SK-N-SH treated with all-trans-retinoic acid at 6 μM for 48 hours (cell line): ENCODE data around the gene TFDP3.

Experiments
- ATAC-seq: fragments of 200-7000 bp; cut with Tn5 transposase; 3 replicates; pipeline ENCODE4 v1.9.1; 2020; ENCODE audit warnings: mild to moderate bottlenecking, moderate library complexity
- ARNTL ChIP-seq: fragments of 450-650 bp; formaldehyde crosslinking; IDR thresholded peaks from 2 replicates; pipeline ENCODE4 v1.5.0; 2020; ENCODE audit warnings: low read depth, mild to moderate bottlenecking, moderate library complexity, borderline replicate concordance
- BACH2 ChIP-seq: fragments of 250-450 bp; sonication (Bioruptor Pico); IDR thresholded peaks from 2 replicates; pipeline ENCODE4 v1.9.0; 2021; ENCODE audit warnings: mild to moderate bottlenecking, borderline replicate concordance
- CREB5 ChIP-seq: fragments of 250-450 bp; sonication (Bioruptor Pico); IDR thresholded peaks from 2 replicates; pipeline ENCODE4 v1.5.1; 2020; ENCODE audit warnings: low read depth, mild to moderate bottlenecking, moderate library complexity
- CSDC2 ChIP-seq: fragments of 250-450 bp; sonication (Bioruptor Pico); IDR thresholded peaks from 2 replicates; pipeline ENCODE4 v1.5.0; 2020; ENCODE audit warnings: mild to moderate bottlenecking, moderate library complexity
- CSRNP3 ChIP-seq: fragments of 250-450 bp; sonication (Bioruptor Pico); IDR thresholded peaks from 2 replicates; pipeline ENCODE4 v1.5.1; 2021; ENCODE audit warnings: mild to moderate bottlenecking, moderate library complexity
- ESRRG ChIP-seq: fragments of 250-450 bp; sonication (Bioruptor Pico); IDR thresholded peaks from 2 replicates; pipeline ENCODE4 v1.6.1; 2021; ENCODE audit warnings: mild to moderate bottlenecking
- ISL1 ChIP-seq: fragments of 250-450 bp; sonication (Bioruptor Pico); IDR thresholded peaks from 2 replicates; pipeline ENCODE4 v2.1.2; 2022; ENCODE audit warnings: mild to moderate bottlenecking, moderate library complexity
- OSR1 ChIP-seq: fragments of 250-450 bp; sonication (Bioruptor Pico); IDR thresholded peaks from 2 replicates; pipeline ENCODE4 v1.8.0; 2022; ENCODE audit warnings: moderate library complexity, mild to moderate bottlenecking, inconsistent platforms
- PATZ1 ChIP-seq: fragments of 250-450 bp; sonication (Bioruptor Pico); IDR thresholded peaks from 2 replicates; pipeline ENCODE4 v1.8.0; 2020; ENCODE audit warnings: mild to moderate bottlenecking, moderate library complexity, borderline replicate concordance
- POU6F1 ChIP-seq: fragments of 250-450 bp; sonication (Bioruptor Pico); IDR thresholded peaks from 2 replicates; pipeline ENCODE4 v1.8.0; 2021; ENCODE audit warnings: low read depth, mild to moderate bottlenecking, moderate library complexity, borderline replicate concordance
- PPARA ChIP-seq: fragments of 250-450 bp; sonication (Bioruptor Pico); IDR thresholded peaks from 2 replicates; pipeline ENCODE4 v1.5.0; 2020; ENCODE audit warnings: mild to moderate bottlenecking, borderline replicate concordance
- RARB ChIP-seq: fragments of 250-450 bp; sonication (Bioruptor Pico); IDR thresholded peaks from 2 replicates; pipeline ENCODE4 v1.8.0; 2021; ENCODE audit warnings: mild to moderate bottlenecking, moderate library complexity
- SNAI2 ChIP-seq: fragments of 250-450 bp; sonication (Bioruptor Pico); IDR thresholded peaks from 2 replicates; pipeline ENCODE4 v1.5.0; 2020; ENCODE audit warnings: mild to moderate bottlenecking, moderate library complexity
- TCF4 ChIP-seq: fragments of 250-450 bp; sonication (Bioruptor Pico); IDR thresholded peaks from 2 replicates; pipeline ENCODE4 v1.8.0; 2021; ENCODE audit warnings: mild to moderate bottlenecking, moderate library complexity, borderline replicate concordance
- TOX ChIP-seq: fragments of 250-450 bp; sonication (Bioruptor Pico); IDR thresholded peaks from 2 replicates; pipeline ENCODE4 v1.8.0; 2021; ENCODE audit warnings: mild to moderate bottlenecking, moderate library complexity, borderline replicate concordance
- TSHZ2 ChIP-seq: fragments of 250-450 bp; sonication (Bioruptor Pico); IDR thresholded peaks from 2 replicates; pipeline ENCODE4 v1.5.0; 2020; ENCODE audit warnings: mild to moderate bottlenecking, moderate library complexity
- ZC3H10 ChIP-seq: fragments of 250-450 bp; sonication (Bioruptor Pico); IDR thresholded peaks from 2 replicates; pipeline ENCODE4 v1.5.1; 2021; ENCODE audit warnings: mild to moderate bottlenecking, moderate library complexity
- ZFP3 ChIP-seq: fragments of 250-450 bp; sonication (Bioruptor Pico); IDR thresholded peaks from 2 replicates; pipeline ENCODE4 v1.5.0; 2020; ENCODE audit warnings: mild to moderate bottlenecking, moderate library complexity
- ZFP30 ChIP-seq: fragments of 450-650 bp; formaldehyde crosslinking; IDR thresholded peaks from 2 replicates; pipeline ENCODE4 v1.5.0; 2022; ENCODE audit warnings: mild to moderate bottlenecking, moderate library complexity
- ZNF565 ChIP-seq: fragments of 450-650 bp; formaldehyde crosslinking; conservative IDR thresholded peaks from 2 replicates; pipeline ENCODE4 v1.5.0; 2020; ENCODE audit warnings: low read depth, mild to moderate bottlenecking, moderate library complexity
- ZNF70 ChIP-seq: fragments of 450-650 bp; formaldehyde crosslinking; IDR thresholded peaks from 2 replicates; pipeline ENCODE4 v1.5.0; 2020; ENCODE audit warnings: mild to moderate bottlenecking, moderate library complexity
- ZNF8 ChIP-seq: fragments of 450-650 bp; formaldehyde crosslinking; IDR thresholded peaks from 2 replicates; pipeline ENCODE4 v1.5.0; 2020; ENCODE audit warnings: mild to moderate bottlenecking, moderate library complexity

Gene TFDP3

GRCh38 chrX:133254666-133255065 lies 36.5 kb upstream of the TFDP3 start:
- TF ChIP-seq ZFP3 (no peak), TSHZ2 (no peak), POU6F1 (no peak), ZC3H10 (CRISPR knock-in tag) (no peak), PPARA (no peak), ARNTL (no peak), TOX (CRISPR knock-in tag) (no peak), TCF4 (CRISPR knock-in tag) (no peak), SNAI2 (CRISPR knock-in tag) (no peak), CREB5 (CRISPR knock-in tag) (no peak), ZFP30 (CRISPR knock-in tag) (no peak), ZNF8 (CRISPR knock-in tag) (no peak), ISL1 (CRISPR knock-in tag) (no peak), RARB (CRISPR knock-in tag) (no peak), PATZ1 (CRISPR knock-in tag) (no peak), ZNF70 (no peak)
- no peak for ATAC-seq

- ATAC-seq = no peak
- TF ChIP-seq CSRNP3 = no peak
- no peak for TF ChIP-seq RARB (CRISPR knock-in tag)
- no peak for TF ChIP-seq CSDC2
- no peak for TF ChIP-seq ISL1 (CRISPR knock-in tag)
- no peak for TF ChIP-seq SNAI2 (CRISPR knock-in tag)
- TF ChIP-seq ZFP30 (CRISPR knock-in tag) = no peak
- no peak for TF ChIP-seq OSR1
- no peak for TF ChIP-seq ZFP3
- no peak for TF ChIP-seq PPARA
- no peak for TF ChIP-seq ZNF565 (CRISPR knock-in tag)
- TF ChIP-seq ESRRG (CRISPR knock-in tag) = no peak
- no peak for TF ChIP-seq ZC3H10 (CRISPR knock-in tag)
- no peak for TF ChIP-seq TCF4 (CRISPR knock-in tag)
Observed at GRCh38 chrX:133251204-133251603, 33.0 kb upstream of the TFDP3 start.

- no peak for ATAC-seq
- TF ChIP-seq OSR1 (no peak), ZNF70 (no peak), RARB (CRISPR knock-in tag) (no peak), BACH2 (CRISPR knock-in tag) (no peak), CSRNP3 (no peak), ZNF565 (CRISPR knock-in tag) (no peak), ISL1 (CRISPR knock-in tag) (no peak), ZC3H10 (CRISPR knock-in tag) (no peak), PPARA (no peak), PATZ1 (CRISPR knock-in tag) (no peak), ZFP30 (CRISPR knock-in tag) (no peak), ARNTL (no peak), ZFP3 (no peak), ESRRG (CRISPR knock-in tag) (no peak)
Observed at GRCh38 chrX:133250184-133251100, 32.3 kb upstream of the TFDP3 start.
